Epithelial cell of proximal tubule (primary cell): ENCODE results near the gene EBI3. TPM values are rescaled to one million over a fixed set of nuclear protein-coding genes. Genes with fewer than 3 reads are reported as not detected.

Experiments used
- DNase-seq: peaks from one replicate; pipeline ENCODE4 v3.0.0-alpha.2; 2011; ENCODE audit warnings: low read depth
- H3K4me3 ChIP-seq: 2 replicates; pipeline ENCODE4 v1.5.1; 2011; ENCODE audit warnings: low read depth, mild to moderate bottlenecking, low read length
- total RNA-seq: library from RNA; depleted of rRNA; stranded (reverse); fragments of >200 nt; gene quantifications from 2 replicates; pipeline ENCODE4 v1.2.3, GENCODE V29; 2015
- TF ChIP-seq, protein P1 (sequence below): conservative IDR thresholded peaks from 2 replicates; pipeline ENCODE4 v1.5.1; 2012; ENCODE audit warnings: low read depth, mild to moderate bottlenecking, low read length

EBI3 gene
- total RNA-seq, 1 donor from 2014 or later = 1.7 TPM

DNA sequence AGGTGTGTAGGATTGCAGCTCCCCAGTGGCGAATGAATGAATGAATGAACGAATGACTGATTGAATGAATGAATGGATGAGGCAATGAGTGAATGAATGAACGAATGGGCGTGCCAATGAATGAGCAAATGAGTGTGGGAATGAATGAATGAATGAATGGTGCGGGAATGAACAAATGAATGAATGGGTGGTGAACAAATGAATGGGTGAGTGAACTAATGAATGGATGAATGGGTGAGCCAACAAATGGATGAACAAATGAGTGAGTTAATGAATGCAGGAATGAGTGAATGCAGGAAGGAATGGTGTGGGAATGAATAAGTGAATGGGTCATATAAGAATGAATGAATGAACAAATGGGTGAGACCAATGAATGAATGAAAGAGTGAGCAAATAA lies 32.1 kb upstream of the EBI3 start:
- H3K4me3 ChIP-seq = no peak overlapping the region
- TF ChIP-seq, protein P1, sequence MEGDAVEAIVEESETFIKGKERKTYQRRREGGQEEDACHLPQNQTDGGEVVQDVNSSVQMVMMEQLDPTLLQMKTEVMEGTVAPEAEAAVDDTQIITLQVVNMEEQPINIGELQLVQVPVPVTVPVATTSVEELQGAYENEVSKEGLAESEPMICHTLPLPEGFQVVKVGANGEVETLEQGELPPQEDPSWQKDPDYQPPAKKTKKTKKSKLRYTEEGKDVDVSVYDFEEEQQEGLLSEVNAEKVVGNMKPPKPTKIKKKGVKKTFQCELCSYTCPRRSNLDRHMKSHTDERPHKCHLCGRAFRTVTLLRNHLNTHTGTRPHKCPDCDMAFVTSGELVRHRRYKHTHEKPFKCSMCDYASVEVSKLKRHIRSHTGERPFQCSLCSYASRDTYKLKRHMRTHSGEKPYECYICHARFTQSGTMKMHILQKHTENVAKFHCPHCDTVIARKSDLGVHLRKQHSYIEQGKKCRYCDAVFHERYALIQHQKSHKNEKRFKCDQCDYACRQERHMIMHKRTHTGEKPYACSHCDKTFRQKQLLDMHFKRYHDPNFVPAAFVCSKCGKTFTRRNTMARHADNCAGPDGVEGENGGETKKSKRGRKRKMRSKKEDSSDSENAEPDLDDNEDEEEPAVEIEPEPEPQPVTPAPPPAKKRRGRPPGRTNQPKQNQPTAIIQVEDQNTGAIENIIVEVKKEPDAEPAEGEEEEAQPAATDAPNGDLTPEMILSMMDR = no peak
- no peak for DNase-seq

DNA sequence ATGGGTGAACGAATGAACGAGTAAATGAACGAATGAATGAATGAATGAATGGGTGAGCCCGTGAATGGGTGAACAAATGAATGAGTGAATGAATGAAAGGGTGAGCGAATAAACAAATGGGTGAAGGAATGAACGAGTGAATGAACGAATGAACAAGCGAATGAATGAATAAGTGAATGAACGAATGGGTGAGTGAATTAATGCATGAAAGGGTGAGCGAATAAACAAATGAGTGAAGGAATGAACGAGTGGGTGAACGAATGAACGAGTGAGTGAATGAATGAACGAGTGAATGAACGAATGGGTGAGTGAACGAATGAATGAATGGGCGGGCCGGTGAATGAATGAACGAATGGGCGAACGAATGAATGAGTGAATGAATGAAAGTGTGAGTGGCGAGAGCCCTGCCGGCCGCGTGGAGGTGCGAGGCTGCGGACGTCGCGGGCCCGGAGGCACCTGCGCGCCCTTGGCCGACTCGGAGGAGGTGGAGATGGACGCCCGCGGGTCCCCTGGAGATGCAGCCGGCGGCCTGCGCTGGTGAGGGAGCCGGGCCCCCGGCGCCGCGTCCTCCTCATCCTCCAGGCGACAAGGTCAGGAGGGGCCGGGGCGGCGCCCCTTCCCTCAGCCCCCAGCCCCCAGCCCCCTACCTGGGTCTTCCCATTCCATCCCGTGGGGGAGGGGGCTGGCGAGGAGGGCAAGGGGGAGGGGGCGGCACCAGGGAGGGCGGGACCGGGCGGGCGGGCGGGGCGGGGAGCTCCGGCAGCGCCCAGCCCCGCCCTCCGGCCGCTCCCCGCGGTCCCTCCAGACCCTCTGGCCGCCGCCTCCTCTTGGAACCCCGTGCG lies 31.5 kb upstream of the EBI3 start:
- no peak overlapping the region for H3K4me3 ChIP-seq
- DNase-seq = no peak
- TF ChIP-seq, protein P1 = no peak

DNA sequence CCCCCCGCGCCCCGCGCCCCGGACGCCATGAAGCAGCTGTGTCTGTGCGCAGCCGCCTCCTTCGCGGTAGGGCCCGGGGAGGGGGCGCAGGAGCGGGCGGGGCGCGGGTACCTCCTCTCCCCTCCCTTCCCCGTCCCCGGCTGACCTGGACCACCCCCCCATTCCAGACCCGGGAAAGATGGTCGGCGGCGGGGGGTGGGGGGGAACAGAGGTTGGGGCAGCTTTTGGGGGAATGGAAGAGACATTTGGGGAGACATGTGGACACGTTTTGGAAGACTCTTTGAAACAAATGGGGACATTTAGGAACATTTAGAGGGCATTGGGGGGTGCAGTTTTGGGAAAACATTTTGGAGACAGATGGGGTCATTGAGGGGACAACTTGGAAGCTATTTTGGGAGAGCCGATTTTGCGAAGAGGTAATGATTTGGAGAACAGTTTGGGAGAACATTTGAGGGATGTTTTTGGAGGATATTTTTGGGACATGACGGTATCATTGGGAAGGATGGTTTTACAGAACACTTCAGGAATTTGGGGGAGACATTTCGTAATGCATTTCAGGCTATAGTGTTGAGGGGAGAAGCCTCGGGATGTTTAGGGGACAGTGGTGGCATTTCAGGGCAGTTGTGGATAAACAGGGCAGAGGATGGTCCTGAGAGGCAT lies 30.7 kb upstream of the EBI3 start:
- no peak for DNase-seq
- no peak overlapping the region for H3K4me3 ChIP-seq
- TF ChIP-seq, protein P1 = no peak

DNA sequence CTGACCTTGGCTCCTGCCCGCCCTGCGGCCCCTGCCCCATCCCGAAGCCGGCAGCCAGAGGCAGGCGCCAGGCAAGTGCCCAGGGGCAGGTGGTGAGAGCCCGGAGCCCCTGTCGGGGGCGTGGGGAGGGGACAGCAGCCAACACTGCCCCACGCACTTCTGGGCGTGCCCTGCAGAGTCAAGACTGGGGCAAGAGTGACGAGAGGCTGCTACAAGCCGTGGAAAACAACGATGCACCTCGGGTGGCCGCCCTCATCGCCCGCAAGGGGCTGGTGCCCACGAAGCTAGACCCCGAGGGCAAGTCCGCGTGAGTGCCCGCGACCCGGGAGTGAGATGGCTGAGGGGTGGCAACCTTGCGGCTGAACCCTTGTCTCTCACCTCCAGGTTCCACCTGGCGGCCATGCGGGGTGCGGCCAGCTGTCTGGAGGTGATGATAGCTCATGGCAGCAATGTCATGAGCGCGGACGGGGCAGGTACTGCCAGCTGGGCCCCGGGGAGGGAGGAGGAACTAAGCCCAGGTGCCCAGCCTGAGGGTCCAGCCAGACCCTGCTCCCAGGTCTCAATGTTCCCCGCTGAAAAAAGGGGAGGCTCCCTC lies 29.5 kb upstream of the EBI3 start:
- TF ChIP-seq, protein P1 = no peak
- no peak overlapping the region for H3K4me3 ChIP-seq
- DNase-seq = no peak

DNA sequence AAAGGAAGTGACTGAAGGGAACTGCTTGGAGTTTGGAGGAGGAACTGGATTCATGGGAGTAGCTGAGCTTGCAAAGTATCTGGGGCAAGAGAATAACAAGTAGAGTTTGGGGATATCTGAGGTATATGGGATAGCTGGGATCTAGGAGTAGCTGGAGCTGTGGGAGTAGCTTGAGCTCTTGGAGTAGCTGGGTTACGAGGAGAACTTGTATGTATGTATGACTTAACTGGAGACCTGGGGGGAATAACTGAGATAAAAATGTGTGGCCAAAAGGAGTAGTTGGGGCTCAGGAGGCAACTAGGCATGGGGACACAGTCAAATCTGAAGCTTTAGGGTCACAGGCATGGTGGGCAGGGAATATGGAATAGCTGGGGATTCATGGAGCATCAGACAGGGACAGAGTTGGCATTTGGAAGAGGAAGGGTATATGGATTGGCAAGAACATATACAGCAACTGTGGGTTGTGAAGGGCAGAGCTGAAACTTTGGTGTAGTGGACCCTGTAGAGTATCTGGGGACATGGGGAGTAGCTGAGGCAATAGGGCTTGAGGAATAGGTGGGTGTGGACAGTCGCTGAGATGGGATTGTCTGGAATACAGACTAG lies 28.3 kb upstream of the EBI3 start:
- H3K4me3 ChIP-seq = no peak overlapping the region
- TF ChIP-seq, protein P1 = no peak
- no peak for DNase-seq

DNA sequence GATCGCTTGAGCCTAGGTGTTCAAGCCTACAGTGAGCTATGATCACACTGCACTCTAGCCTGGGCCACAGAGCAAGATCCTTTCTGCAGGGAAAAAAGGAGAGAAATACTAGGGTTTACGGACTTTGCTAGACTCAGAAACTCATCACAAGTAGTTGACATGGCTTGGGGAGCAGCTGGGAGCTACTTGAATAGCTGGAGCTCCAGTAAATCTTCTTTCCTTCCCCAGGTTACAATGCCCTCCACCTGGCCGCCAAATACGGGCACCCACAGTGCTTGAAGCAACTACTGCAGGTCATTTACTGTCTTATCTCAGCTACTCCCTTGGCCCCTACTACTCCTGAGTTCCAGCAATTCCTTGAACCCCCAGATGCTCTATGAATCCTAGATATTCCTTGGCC lies 27.5 kb upstream of the EBI3 start:
- no peak overlapping the region for H3K4me3 ChIP-seq
- no peak for DNase-seq
- TF ChIP-seq, protein P1 = no peak
